ENCODE results near the gene ZFYVE21. TPM values are rescaled to one million over a fixed set of nuclear protein-coding genes. Genes with fewer than 3 reads are reported as not detected.

Gene ZFYVE21
- total RNA-seq, 1 experiment from 2014 or later, result 59.7 TPM

- TF ChIP-seq E2F5 (CRISPR knock-in tag; IDR thresholded peaks at IDR 0.05), result no peak
These were observed 2.9 kb upstream of the ZFYVE21 start (continued) for GRCh38 chr14:103712633-103713247.

DNA sequence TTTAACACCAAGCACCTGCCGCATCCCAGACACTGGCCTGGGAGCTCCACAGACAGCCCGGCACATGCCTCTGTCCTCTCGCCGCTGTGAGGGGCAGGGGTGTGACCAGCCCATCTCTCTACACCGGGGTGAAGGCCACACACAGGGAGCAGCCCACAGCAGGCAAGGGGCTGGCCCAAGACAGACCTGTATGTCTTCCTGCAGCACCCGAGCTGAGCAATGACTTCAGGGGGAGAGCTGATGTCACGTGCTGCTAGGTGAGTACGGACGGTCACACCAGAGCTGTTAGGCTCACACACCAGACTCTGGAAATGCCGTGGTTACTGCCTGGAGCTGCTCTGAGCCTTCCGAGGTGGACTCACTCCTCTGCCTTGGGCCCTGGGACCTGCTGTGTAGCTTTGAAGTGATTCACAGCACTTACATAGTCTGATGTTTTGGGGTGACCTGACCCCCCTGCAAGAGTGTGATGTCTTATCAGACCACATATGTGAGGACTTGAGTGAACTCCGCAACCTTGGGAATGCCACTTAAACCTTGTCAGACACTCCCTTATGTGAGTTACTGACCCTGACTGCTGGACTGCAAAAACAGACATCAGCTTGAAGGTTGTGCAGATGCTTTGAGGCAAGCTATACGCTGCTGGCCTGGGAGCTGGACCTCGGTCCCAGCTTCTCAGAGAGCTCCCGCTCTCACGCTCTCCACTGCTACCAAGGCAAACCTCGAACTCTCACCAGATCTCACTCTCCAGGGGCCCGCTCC, 2.1 kb upstream of the ZFYVE21 start:
- Mint-ChIP-seq H3K9me3 (no peaks in the 10 kb centered on the region), H3K4me1 (peaks cover 38% of the 10 kb centered on the region), H3K4me3 (peak overlapping the region; percentile 77), H3K27me3 (ENCODE audit: low read depth) (peaks cover 2% of the 10 kb centered on the region; the same call in 1 of the 2 replicates), H3K36me3 (peaks cover 11% of the 10 kb centered on the region), H3K27ac (peak overlapping the region; percentile 55; the same call in 1 of the 2 replicates)
- no peak for TF ChIP-seq SOX15 (CRISPR knock-in tag; IDR thresholded peaks at IDR 0.05)
- peak; percentile 23; the same call in 1 of the 2 replicates for TF ChIP-seq ZNF416 (CRISPR knock-in tag; IDR thresholded peaks at IDR 0.05)
- ATAC-seq (no peak), DNase-seq (ENCODE audit: low spot score) (no peak)
- ChIA-PET POLR2A (no interaction called here), CTCF (interaction anchor here (1.8 kb wide), 1 partner anchor 187 kb away, joined by 6 read pairs; no protein-coding TSS in a partner anchor)

GRCh38 chr14:103714063-103714724, 1.4 kb upstream of the ZFYVE21 start:
- no peak for DNase-seq (ENCODE audit: low spot score)
- H3K36me3 Mint-ChIP-seq, result peaks cover 4% of the 10 kb centered on the region; the same call in 1 of the 2 replicates

GRCh38 chr14:103716091-103716801, 636 bp downstream of the ZFYVE21 start:
- CTCF ChIA-PET, result interaction anchor here (0.5 to 1.6 kb wide), 8 partner anchors 15 to 743 kb away, joined by 3 to 9 read pairs (median 4); partner anchors contain the start of gene BAG5
- TF ChIP-seq NR2C2 (CRISPR knock-in tag; IDR thresholded peaks at IDR 0.05), result no peak
- TF ChIP-seq NR3C1 (CRISPR knock-in tag; conservative IDR thresholded peaks at IDR 0.05; ENCODE audit: low read depth), result 0 out of 2 replicates have a peak, but pooled peaks have one; percentile 8
- peak; percentile 23; the same call in 1 of the 2 replicates for TF ChIP-seq E2F5 (CRISPR knock-in tag; IDR thresholded peaks at IDR 0.05)
- TF ChIP-seq MAX (CRISPR knock-in tag; IDR thresholded peaks at IDR 0.05), result no peak
- peak; percentile 22; the same call in 1 of the 2 replicates for TF ChIP-seq ZNF263 (CRISPR knock-in tag; IDR thresholded peaks at IDR 0.05; ENCODE audit: low read depth)
- POLR2A ChIA-PET, result interaction anchor here (0.6 to 1.3 kb wide), 7 partner anchors 9 to 344 kb away, joined by 3 to 5 read pairs (median 3); no protein-coding TSS in a partner anchor
- DNase-seq (ENCODE audit: low spot score) (no peak), ATAC-seq (no peak)
- H3K4me1 Mint-ChIP-seq, result peaks cover 35% of the 10 kb centered on the region
- peak overlapping the region; percentile 78 for H3K4me3 Mint-ChIP-seq
- H3K27ac Mint-ChIP-seq, result no peak overlapping the region
- H3K27me3 Mint-ChIP-seq (ENCODE audit: low read depth), result peaks cover 2% of the 10 kb centered on the region; the same call in 1 of the 2 replicates
- no peaks in the 10 kb centered on the region for H3K36me3 Mint-ChIP-seq
- no peaks in the 10 kb centered on the region for H3K9me3 Mint-ChIP-seq

More at GRCh38 chr14:103714063-103714724, 1.4 kb upstream of the ZFYVE21 start:
- CTCF ChIA-PET, result interaction anchor here (1.8 kb wide), 1 partner anchor 187 kb away, joined by 6 read pairs; no protein-coding TSS in a partner anchor
- no peak for ATAC-seq
- no peaks in the 10 kb centered on the region for H3K9me3 Mint-ChIP-seq
- H3K4me3 Mint-ChIP-seq, result peak overlapping the region; percentile 77
- POLR2A ChIA-PET, result no interaction called here
- H3K27ac Mint-ChIP-seq, result peak overlapping the region; percentile 37
- TF ChIP-seq ZNF121 (CRISPR knock-in tag; IDR thresholded peaks at IDR 0.05) (peak; percentile 79), TEAD4 (CRISPR knock-in tag; IDR thresholded peaks at IDR 0.05) (no peak), ZNF396 (CRISPR knock-in tag; IDR thresholded peaks at IDR 0.05; ENCODE audit: borderline replicate concordance) (no peak)
- H3K4me1 Mint-ChIP-seq, result peaks cover 41% of the 10 kb centered on the region
- H3K27me3 Mint-ChIP-seq (ENCODE audit: low read depth), result peaks cover 2% of the 10 kb centered on the region; the same call in 1 of the 2 replicates
